ENCODE measurements around the gene DENND2D. TPM values are rescaled to one million over a fixed set of nuclear protein-coding genes. Genes with fewer than 3 reads are reported as not detected.

DENND2D gene
- total RNA-seq, 1 donor from 2014 or later, result 1.8 TPM

DNA sequence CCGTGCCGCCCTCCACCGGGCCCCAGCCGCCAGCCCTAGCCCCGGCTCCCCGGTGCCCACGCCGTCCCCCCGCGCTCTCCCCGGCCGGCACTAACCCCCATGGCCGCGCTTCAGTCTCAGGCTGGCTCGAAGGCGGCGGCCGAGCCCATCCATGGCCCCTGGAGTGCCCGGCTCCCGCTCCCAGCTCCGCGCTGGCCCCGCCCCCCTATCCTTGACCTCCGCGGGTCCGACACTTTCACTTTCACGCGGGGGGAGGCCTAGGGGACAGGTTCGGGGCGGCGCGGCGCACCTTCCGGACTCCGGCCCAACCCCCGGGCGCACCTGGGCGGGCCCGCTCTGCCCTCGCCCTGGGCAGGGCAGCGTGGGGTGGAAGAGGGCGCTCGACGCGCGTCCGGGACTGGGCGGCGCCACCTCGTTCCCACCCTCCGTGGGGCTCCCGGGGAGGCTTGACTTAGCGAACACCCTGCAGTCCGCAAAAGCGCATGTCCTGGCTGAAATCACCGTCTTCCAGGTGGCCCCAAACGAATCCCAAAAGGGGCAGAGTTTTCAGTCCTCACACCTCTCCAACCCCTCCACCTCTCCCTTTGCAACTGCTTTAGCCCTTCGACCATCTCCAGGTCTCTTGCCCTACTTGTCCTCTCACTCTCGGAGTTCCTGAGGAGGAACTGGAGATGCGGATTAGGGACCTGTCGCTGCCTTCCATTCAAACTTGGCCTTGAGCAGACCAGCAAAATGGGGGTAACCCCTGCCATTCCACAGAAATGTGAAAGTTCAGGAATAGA lies 3.9 kb upstream of the DENND2D start:
- H3K4me1 ChIP-seq, result peaks cover 20% of the 10 kb centered on the region
- no peaks in the 10 kb centered on the region for H3K36me3 ChIP-seq
- H3K9me3 ChIP-seq (replicated peaks), result no peaks in the 10 kb centered on the region
- peaks cover 51% of the 10 kb centered on the region for H3K27me3 ChIP-seq (ENCODE audit: low read depth)
- H3K27ac ChIP-seq (replicated peaks), result peak overlapping the region; percentile 48
- intact Hi-C loops (cut with micrococcal nuclease), result no loop called here
- peak overlapping the region; percentile 77 for H3K4me3 ChIP-seq
- TF ChIP-seq CTCF (IDR thresholded peaks at IDR 0.05; ENCODE audit: borderline replicate concordance), result no peak
- peak; percentile 35 for DNase-seq

DNA sequence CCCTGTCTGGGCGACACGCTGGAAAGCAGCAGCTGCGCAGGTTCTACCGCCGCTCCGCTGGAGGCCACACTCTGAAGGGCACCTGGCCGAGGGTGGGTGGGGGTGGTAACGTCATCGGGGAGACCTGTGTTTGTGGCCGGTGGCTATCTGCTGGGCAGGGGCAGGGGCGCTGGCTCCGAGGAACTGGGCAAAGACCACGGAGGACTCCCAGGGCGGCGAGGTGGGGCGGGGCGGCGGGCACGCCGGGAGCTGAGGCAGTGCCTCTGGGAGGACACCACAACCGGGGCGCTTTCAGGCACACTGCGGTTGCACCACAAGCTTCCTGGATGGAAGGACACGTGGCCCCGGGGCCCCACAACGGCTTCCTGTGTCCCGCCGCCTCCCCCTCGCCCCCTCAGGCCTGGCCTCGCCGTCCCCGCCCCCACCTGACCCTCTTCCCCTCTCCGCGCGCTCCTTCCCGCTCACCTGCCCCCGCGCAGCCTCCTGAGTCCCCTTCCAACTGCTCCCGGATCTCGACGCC lies 3.3 kb upstream of the DENND2D start:
- H3K9me3 ChIP-seq (replicated peaks), result no peaks in the 10 kb centered on the region
- H3K4me1 ChIP-seq, result peaks cover 20% of the 10 kb centered on the region
- H3K36me3 ChIP-seq, result no peaks in the 10 kb centered on the region
- intact Hi-C loops (cut with micrococcal nuclease), result no loop called here
- TF ChIP-seq CTCF (IDR thresholded peaks at IDR 0.05; ENCODE audit: borderline replicate concordance), result no peak
- peak overlapping the region; percentile 77 for H3K4me3 ChIP-seq
- peak; percentile 72 for DNase-seq
- peak overlapping the region; percentile 48 for H3K27ac ChIP-seq (replicated peaks)
- H3K27me3 ChIP-seq (ENCODE audit: low read depth), result peaks cover 46% of the 10 kb centered on the region

DNA sequence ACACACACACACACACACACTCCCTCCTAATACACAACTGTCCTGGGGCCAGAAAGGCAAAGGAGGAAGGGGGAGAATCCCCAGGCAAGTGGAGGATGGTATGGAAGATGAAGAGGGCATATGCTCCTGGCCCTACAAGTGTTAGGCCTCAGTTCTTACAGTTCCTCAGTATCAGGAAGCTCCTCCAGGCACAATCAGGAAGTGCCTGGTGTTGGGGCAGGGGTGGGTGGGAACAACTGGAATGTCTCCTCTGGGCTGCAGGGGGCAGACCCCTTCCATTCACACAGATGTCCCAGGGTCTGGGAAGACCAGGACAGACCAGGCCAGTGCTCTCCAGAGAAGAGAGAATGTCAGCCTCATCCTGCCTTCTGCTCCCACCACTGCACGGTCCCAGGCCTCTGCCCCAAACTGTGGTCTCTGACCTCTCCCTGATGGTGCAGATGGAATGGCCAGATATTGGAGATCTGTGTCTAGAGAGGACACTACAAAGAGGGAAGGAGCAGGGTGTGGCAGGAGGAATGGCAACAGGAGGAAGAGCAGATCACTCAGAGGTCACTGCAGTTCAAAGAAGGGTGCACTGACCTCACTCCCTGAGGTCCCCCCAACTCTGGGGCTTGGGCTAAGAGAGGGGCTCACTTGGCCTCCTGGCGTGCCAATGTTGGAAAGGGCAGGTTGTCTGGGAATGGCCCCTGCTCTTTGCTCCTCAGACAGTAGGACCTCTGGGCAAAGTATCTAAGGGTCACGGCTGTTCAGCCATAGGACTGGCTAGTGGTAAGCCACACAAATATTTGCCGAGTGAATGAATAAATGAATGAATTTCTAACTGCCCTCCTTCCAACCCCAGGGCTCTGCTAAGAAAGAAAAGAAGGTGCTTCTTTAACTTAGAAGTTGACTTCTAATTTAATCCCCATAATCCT lies 2.5 kb upstream of the DENND2D start:
- H3K27ac ChIP-seq (replicated peaks), result no peak overlapping the region
- DNase-seq, result no peak
- peaks cover 44% of the 10 kb centered on the region for H3K27me3 ChIP-seq (ENCODE audit: low read depth)
- H3K4me1 ChIP-seq, result peaks cover 20% of the 10 kb centered on the region
- H3K36me3 ChIP-seq, result no peaks in the 10 kb centered on the region
- H3K4me3 ChIP-seq, result peak overlapping the region; percentile 77
- no peaks in the 10 kb centered on the region for H3K9me3 ChIP-seq (replicated peaks)
- intact Hi-C loops (cut with micrococcal nuclease), result no loop called here
- TF ChIP-seq CTCF (IDR thresholded peaks at IDR 0.05; ENCODE audit: borderline replicate concordance), result no peak

- no peak for DNase-seq
- H3K4me3 ChIP-seq, result no peak overlapping the region
- H3K27ac ChIP-seq (replicated peaks), result no peak overlapping the region
- TF ChIP-seq CTCF (IDR thresholded peaks at IDR 0.05; ENCODE audit: borderline replicate concordance), result no peak
- H3K9me3 ChIP-seq (replicated peaks), result no peaks in the 10 kb centered on the region
- intact Hi-C loops (cut with micrococcal nuclease), result no loop called here
- peaks cover 20% of the 10 kb centered on the region for H3K4me1 ChIP-seq
- peaks cover 44% of the 10 kb centered on the region for H3K27me3 ChIP-seq (ENCODE audit: low read depth)
- H3K36me3 ChIP-seq, result no peaks in the 10 kb centered on the region
Measured at GRCh38 chr1:111202366-111202706, 1.9 kb upstream of the DENND2D start.

GRCh38 chr1:111201275-111202090 lies 1.0 kb upstream of the DENND2D start:
- TF ChIP-seq CTCF (IDR thresholded peaks at IDR 0.05; ENCODE audit: borderline replicate concordance), result no peak
- intact Hi-C loops (cut with micrococcal nuclease), result no loop called here
- Histone ChIP-seq H3K27ac (replicated peaks) (no peak overlapping the region), H3K9me3 (replicated peaks) (no peaks in the 10 kb centered on the region), H3K36me3 (no peaks in the 10 kb centered on the region), H3K4me1 (peaks cover 20% of the 10 kb centered on the region), H3K4me3 (no peak overlapping the region), H3K27me3 (ENCODE audit: low read depth) (peaks cover 38% of the 10 kb centered on the region)
- DNase-seq, result no peak

All from left ventricle myocardium inferior (tissue), 1 donor.